ENCODE data around the gene TLX1. TPM values are rescaled to one million over a fixed set of nuclear protein-coding genes. Genes with fewer than 3 reads are reported as not detected.

The TLX1 gene
- total RNA-seq, 1 donor from 2014 or later = not detected

- Mint-ChIP-seq H3K27ac (no peak overlapping the region), H3K36me3 (ENCODE audit: low read depth) (no peaks in the 10 kb centered on the region), H3K4me3 (no peak overlapping the region), H3K27me3 (ENCODE audit: insufficient read depth) (peaks cover 63% of the 10 kb centered on the region), H3K9me3 (no peaks in the 10 kb centered on the region), H3K4me1 (ENCODE audit: low read depth) (peaks cover 26% of the 10 kb centered on the region)
- DNase-seq (ENCODE audit: low spot score) = no peak
- intact Hi-C loops (cut with micrococcal nuclease) = no loop called here
Observed at GRCh38 chr10:101118031-101118430, 13.1 kb upstream of the TLX1 start.

- Mint-ChIP-seq H3K27ac (no peak overlapping the region), H3K4me1 (ENCODE audit: low read depth) (peaks cover 33% of the 10 kb centered on the region), H3K4me3 (peak overlapping the region; percentile 88), H3K36me3 (ENCODE audit: low read depth) (no peaks in the 10 kb centered on the region), H3K9me3 (no peaks in the 10 kb centered on the region), H3K27me3 (ENCODE audit: insufficient read depth) (peaks cover 77% of the 10 kb centered on the region)
- no peak for DNase-seq (ENCODE audit: low spot score)
- intact Hi-C loops (cut with micrococcal nuclease) = loop anchor here (2.0 to 5.0 kb wide), 2 partner anchors 22 to 58 kb away; partner anchors contain the start of gene KAZALD1
Observed at GRCh38 chr10:101120520-101120883, 10.6 kb upstream of the TLX1 start.

GRCh38 chr10:101120884-101121653, 10.0 kb upstream of the TLX1 start:
- Mint-ChIP-seq H3K4me1 (ENCODE audit: low read depth) (peaks cover 33% of the 10 kb centered on the region), H3K36me3 (ENCODE audit: low read depth) (no peaks in the 10 kb centered on the region), H3K4me3 (peak overlapping the region; percentile 88), H3K27me3 (ENCODE audit: insufficient read depth) (peaks cover 80% of the 10 kb centered on the region), H3K9me3 (no peaks in the 10 kb centered on the region), H3K27ac (peak overlapping the region; percentile 78)
- no peak for DNase-seq (ENCODE audit: low spot score)
- intact Hi-C loops (cut with micrococcal nuclease) = loop anchor here (2.0 to 5.0 kb wide), 2 partner anchors 22 to 59 kb away; partner anchors contain the start of gene KAZALD1

GRCh38 chr10:101121654-101122031, 9.5 kb upstream of the TLX1 start:
- Mint-ChIP-seq H3K4me1 (ENCODE audit: low read depth) (peaks cover 33% of the 10 kb centered on the region), H3K27me3 (ENCODE audit: insufficient read depth) (peaks cover 82% of the 10 kb centered on the region), H3K9me3 (no peaks in the 10 kb centered on the region), H3K4me3 (peak overlapping the region; percentile 88), H3K27ac (no peak overlapping the region), H3K36me3 (ENCODE audit: low read depth) (no peaks in the 10 kb centered on the region)
- DNase-seq (ENCODE audit: low spot score) = no peak
- intact Hi-C loops (cut with micrococcal nuclease) = loop anchor here (2.0 to 5.0 kb wide), 2 partner anchors 21 to 59 kb away; partner anchors contain the start of gene KAZALD1

- H3K9me3 Mint-ChIP-seq = no peaks in the 10 kb centered on the region
- H3K4me3 Mint-ChIP-seq = peak overlapping the region; percentile 8
- peaks cover 83% of the 10 kb centered on the region for H3K27me3 Mint-ChIP-seq (ENCODE audit: insufficient read depth)
Observed at GRCh38 chr10:101122270-101123084, 8.6 kb upstream of the TLX1 start.

GRCh38 chr10:101123085-101123814, 7.8 kb upstream of the TLX1 start:
- Mint-ChIP-seq H3K4me1 (ENCODE audit: low read depth) (peaks cover 33% of the 10 kb centered on the region), H3K4me3 (peak overlapping the region; percentile 8), H3K9me3 (no peaks in the 10 kb centered on the region), H3K27me3 (ENCODE audit: insufficient read depth) (peaks cover 82% of the 10 kb centered on the region), H3K36me3 (ENCODE audit: low read depth) (no peaks in the 10 kb centered on the region), H3K27ac (no peak overlapping the region)
- no peak for DNase-seq (ENCODE audit: low spot score)
- intact Hi-C loops (cut with micrococcal nuclease) = loop anchor here (5.0 kb wide), 1 partner anchor 61 kb away; the partner anchor contains the start of gene KAZALD1

More at GRCh38 chr10:101122270-101123084, 8.6 kb upstream of the TLX1 start:
- peaks cover 33% of the 10 kb centered on the region for H3K4me1 Mint-ChIP-seq (ENCODE audit: low read depth)
- no peak overlapping the region for H3K27ac Mint-ChIP-seq
- H3K36me3 Mint-ChIP-seq (ENCODE audit: low read depth) = no peaks in the 10 kb centered on the region
- intact Hi-C loops (cut with micrococcal nuclease) = loop anchor here (5.0 kb wide), 1 partner anchor 60 kb away; the partner anchor contains the start of gene KAZALD1
- DNase-seq (ENCODE audit: low spot score) = no peak

- Mint-ChIP-seq H3K36me3 (ENCODE audit: low read depth) (no peaks in the 10 kb centered on the region), H3K9me3 (no peaks in the 10 kb centered on the region), H3K27ac (no peak overlapping the region), H3K4me1 (ENCODE audit: low read depth) (peaks cover 33% of the 10 kb centered on the region), H3K27me3 (ENCODE audit: insufficient read depth) (peaks cover 85% of the 10 kb centered on the region), H3K4me3 (peak overlapping the region; percentile 37)
- DNase-seq (ENCODE audit: low spot score) = no peak
- intact Hi-C loops (cut with micrococcal nuclease) = loop anchor here (5.0 kb wide), 1 partner anchor 62 kb away; the partner anchor contains the start of gene KAZALD1
Observed at GRCh38 chr10:101123815-101124617, 7.1 kb upstream of the TLX1 start.

GRCh38 chr10:101124933-101125332, 6.2 kb upstream of the TLX1 start:
- no peaks in the 10 kb centered on the region for H3K36me3 Mint-ChIP-seq (ENCODE audit: low read depth)
- H3K27me3 Mint-ChIP-seq (ENCODE audit: insufficient read depth) = peaks cover 85% of the 10 kb centered on the region
- intact Hi-C loops (cut with micrococcal nuclease) = loop anchor here (5.0 kb wide), 1 partner anchor 63 kb away; the partner anchor contains the start of gene KAZALD1
- peaks cover 33% of the 10 kb centered on the region for H3K4me1 Mint-ChIP-seq (ENCODE audit: low read depth)
- H3K27ac Mint-ChIP-seq = no peak overlapping the region
- no peaks in the 10 kb centered on the region for H3K9me3 Mint-ChIP-seq
- H3K4me3 Mint-ChIP-seq = no peak overlapping the region
- DNase-seq (ENCODE audit: low spot score) = no peak

- intact Hi-C loops (cut with micrococcal nuclease) = no loop called here
- no peaks in the 10 kb centered on the region for H3K9me3 Mint-ChIP-seq
- DNase-seq (ENCODE audit: low spot score) = no peak
- no peaks in the 10 kb centered on the region for H3K36me3 Mint-ChIP-seq (ENCODE audit: low read depth)
- peaks cover 84% of the 10 kb centered on the region for H3K27me3 Mint-ChIP-seq (ENCODE audit: insufficient read depth)
- no peak overlapping the region for H3K27ac Mint-ChIP-seq
- no peak overlapping the region for H3K4me3 Mint-ChIP-seq
- peaks cover 18% of the 10 kb centered on the region for H3K4me1 Mint-ChIP-seq (ENCODE audit: low read depth)
Observed at GRCh38 chr10:101126684-101127628, 4.1 kb upstream of the TLX1 start.

GRCh38 chr10:101130141-101130540, 959 bp upstream of the TLX1 start:
- Mint-ChIP-seq H3K36me3 (ENCODE audit: low read depth) (no peaks in the 10 kb centered on the region), H3K4me3 (no peak overlapping the region), H3K27ac (no peak overlapping the region), H3K4me1 (ENCODE audit: low read depth) (no peaks in the 10 kb centered on the region), H3K27me3 (ENCODE audit: insufficient read depth) (peaks cover 88% of the 10 kb centered on the region), H3K9me3 (no peaks in the 10 kb centered on the region)
- intact Hi-C loops (cut with micrococcal nuclease) = loop anchor here (10.0 kb wide), 1 partner anchor 165 kb away; no protein-coding TSS in a partner anchor
- no peak for DNase-seq (ENCODE audit: low spot score)
